ENCODE data around the gene ARHGEF28.
A peak's percentile ranks its signal among the peaks of the same experiment; 100 is the strongest.

ARHGEF28 gene

DNA sequence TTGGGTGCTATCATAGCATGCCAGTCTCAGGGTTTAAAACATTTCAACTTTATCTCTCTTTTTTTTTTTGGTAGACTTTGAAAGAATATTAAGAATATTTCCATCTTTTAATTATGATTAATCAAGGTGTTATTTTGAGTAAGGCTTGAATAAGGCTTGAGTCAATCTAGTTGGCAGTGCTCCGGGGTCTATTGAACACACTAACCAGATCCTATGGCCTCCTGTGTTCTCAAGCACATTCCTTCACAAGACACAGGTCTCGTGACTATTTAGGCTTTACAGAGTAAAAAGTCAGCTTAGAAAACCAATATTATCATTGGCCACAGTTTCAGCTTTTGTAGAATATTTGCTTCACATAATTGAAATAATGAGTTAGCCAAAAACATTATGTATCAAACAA is 151.2 kb downstream of the ARHGEF28 start:
- DNase-seq (ENCODE audit: low read depth) = no peak

- DNase-seq (ENCODE audit: low read depth) = no peak
Observed at GRCh38 chr5:73780302-73781080, 154.5 kb downstream of the ARHGEF28 start.

- DNase-seq (ENCODE audit: low read depth) = no peak
Observed at GRCh38 chr5:73781107-73781768, 155.2 kb downstream of the ARHGEF28 start.

- no peak for DNase-seq (ENCODE audit: low read depth)
Observed at GRCh38 chr5:73783828-73784227, 157.8 kb downstream of the ARHGEF28 start.

- DNase-seq (ENCODE audit: low read depth) = no peak
Observed at GRCh38 chr5:73786043-73786831, 160.2 kb downstream of the ARHGEF28 start.

DNA sequence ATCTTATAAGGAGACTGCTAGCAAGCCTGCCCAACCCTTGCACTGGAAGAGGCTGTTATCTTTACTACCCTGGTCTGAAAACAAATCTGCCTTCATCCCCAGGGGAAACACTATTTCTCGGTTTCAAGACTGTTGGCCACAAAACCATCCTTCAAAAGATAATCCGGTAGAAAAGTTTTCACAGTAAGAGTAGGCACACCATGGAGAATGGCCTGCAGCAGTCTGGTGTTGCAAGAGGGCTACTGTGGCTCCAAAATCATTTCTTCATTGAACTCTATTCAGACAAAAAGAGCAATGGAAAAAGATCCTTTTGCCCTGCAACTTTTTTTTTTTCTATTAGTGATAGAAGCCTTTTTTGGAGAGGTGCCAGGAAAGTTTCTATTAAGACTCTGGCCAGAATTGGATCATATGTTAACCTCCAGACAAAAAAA is 163.9 kb downstream of the ARHGEF28 start:
- DNase-seq (ENCODE audit: low read depth) = no peak

- DNase-seq (ENCODE audit: low read depth) = no peak
Observed at GRCh38 chr5:73791389-73791788, 165.4 kb downstream of the ARHGEF28 start.

GRCh38 chr5:73792687-73793320 is 166.8 kb downstream of the ARHGEF28 start:
- no peak for DNase-seq (ENCODE audit: low read depth)

DNA sequence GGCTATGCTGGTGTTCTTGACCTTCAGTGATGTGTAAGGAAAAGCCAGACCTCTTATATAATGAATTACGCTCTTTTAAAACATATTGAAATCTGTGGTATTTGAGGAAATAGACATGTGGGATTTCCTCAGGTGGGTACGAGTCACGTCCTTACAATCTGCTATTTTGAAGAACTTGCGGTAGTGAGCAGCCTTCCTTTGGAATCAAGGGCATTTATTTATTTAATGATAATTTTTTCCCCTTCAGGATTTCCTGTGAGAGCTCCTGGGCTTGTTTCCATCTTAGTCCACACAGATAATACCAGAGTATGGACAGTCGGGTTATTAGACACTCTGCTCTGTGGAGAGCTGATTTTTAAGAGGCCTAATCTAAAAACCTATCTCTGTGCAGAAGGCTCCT is 167.9 kb downstream of the ARHGEF28 start:
- no peak for DNase-seq (ENCODE audit: low read depth)

- peak; percentile 94 for DNase-seq (ENCODE audit: low read depth)
Observed at GRCh38 chr5:73796164-73797131, 170.5 kb downstream of the ARHGEF28 start.

DNA sequence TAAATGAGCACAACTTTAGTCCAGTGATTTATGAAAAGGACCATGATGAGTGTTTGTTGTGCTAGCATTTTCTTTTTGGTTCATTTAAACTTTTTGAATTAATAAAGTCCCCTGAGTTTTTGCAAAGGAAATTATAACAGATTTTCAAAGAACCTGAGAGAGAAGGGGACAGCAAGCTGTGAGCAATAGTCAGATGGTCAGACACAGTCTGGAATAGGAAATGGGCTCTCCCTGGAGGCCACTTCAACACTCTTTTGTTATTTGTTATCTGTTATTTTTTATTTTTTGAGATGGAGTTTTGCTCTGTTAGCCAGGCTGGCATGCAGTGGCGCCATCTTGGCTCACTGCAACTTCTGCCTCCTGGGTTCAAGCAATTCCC is 171.1 kb downstream of the ARHGEF28 start:
- DNase-seq (ENCODE audit: low read depth) = no peak

- no peak for DNase-seq (ENCODE audit: low read depth)
Observed at GRCh38 chr5:73799401-73799972, 173.5 kb downstream of the ARHGEF28 start.

DNA sequence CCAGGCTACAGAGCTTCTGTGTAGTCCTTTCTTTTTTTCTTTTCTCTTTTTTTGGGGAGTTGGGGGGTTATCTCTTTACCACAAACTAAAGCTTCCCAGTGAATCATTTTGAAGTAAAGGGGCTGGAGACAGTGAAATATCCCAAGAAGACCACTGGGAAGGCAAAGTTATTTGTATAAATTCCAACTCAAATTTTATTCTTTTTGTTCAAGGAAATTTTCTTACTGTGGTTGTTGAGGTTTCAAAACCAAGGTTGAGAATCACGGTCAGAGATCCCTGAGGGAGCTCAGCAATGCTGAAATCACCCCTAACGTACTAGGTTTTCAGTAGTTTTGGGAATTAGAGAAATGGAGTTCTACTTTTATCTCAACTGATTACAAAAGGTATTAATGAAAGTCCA is 175.7 kb downstream of the ARHGEF28 start:
- DNase-seq (ENCODE audit: low read depth) = no peak

- no peak for DNase-seq (ENCODE audit: low read depth)
Observed at GRCh38 chr5:73805449-73805848, 179.5 kb downstream of the ARHGEF28 start.

DNA sequence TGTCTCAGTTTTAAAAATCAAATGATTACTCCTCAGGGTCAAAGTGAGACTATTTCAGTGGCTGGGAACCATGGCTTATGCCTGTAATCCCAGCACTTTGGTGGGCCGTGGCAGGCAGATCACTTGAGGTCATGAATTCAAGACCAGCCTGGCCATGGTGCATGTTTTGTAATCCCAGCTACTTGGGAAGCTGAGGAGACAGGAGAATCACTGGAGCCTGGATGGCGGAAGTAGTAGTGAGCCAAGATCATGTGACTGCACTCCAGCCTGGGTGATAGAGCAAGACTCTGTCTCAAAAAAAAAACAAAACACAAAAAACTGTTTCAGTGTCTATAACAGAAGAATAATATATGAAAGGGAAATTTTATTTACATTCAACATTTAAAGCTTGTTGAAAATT is 182.9 kb downstream of the ARHGEF28 start:
- no peak for DNase-seq (ENCODE audit: low read depth)

GRCh38 chr5:73810429-73810828 is 184.4 kb downstream of the ARHGEF28 start:
- DNase-seq (ENCODE audit: low read depth) = no peak

DNA sequence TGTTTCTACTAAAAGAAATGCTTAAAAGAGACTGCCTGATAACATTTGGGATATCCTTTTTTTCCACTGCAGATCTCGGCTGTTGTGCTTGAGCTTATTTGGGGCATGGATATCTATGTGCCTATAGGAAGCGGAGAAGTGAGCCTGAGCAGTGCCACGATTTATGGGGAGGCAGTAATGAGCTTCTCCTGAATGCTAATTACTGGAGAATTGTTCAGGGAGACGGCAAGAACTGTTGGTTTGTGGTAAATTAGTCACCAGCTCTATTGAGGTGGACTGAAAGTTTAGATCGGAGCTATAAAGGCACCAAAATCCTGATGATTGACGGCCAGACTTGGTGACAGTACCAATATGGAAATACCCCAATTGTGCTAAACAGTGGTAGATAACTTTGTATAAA is 186.5 kb downstream of the ARHGEF28 start:
- no peak for DNase-seq (ENCODE audit: low read depth)

GRCh38 chr5:73812962-73813588 is 187.1 kb downstream of the ARHGEF28 start:
- no peak for DNase-seq (ENCODE audit: low read depth)

DNA sequence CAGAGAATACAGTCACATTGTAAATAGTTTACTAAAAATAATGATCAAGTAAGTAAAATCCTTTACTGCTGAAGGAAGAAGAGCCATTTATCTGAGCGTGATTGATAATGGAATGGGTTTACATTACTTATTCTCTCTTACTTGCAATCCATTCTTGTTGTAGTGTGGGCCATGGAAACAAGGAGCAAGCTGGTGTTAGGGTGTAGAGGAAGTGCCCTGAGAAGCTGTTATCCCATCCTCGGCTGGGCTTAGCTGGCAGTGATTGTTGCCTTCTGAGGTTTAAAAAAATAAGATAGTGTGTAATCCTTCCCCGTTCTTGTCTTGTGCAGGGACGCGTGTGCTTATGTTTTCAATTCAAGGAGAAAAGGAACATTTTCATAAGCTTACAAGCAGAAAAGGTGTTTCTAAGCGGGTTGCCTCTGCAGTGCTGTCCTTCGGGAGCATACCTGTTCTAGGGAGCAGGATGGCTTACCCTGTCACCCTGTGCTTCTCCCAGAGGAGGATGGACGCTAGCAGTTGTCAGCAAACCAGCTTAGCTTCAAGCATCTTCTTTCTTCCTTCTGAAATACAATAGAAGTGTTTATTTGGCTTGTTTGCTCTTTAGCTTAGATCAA is 188.3 kb downstream of the ARHGEF28 start:
- DNase-seq (ENCODE audit: low read depth) = no peak

DNA sequence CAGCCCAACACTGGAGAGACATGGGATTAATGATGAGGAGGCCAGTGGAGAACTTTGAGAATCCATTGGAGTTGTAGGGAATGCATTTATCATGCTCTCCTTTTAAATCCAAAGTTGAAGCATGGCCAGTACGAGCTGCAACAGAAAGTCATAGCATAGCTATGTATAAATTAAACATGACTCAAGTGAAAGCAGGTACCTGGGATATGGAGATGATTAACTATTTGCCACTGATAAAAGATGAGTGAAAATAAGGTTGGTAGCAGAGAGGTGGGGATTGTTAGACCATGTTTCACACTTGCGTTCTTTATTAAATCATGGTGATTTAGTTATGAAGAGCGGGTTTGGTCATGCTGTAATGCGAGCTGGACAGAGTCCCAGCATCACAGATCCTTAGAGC is 189.6 kb downstream of the ARHGEF28 start:
- DNase-seq (ENCODE audit: low read depth) = no peak
